Stimulated activated CD8-positive, alpha-beta memory T cell treated with anti-CD3 and anti-CD28 coated beads, Interleukin-7, amount 100 ng/mL, for 4 hours (primary cell): ENCODE results near the gene SRGAP1.

Source experiments
- DNase-seq, 2 donors: peaks; one replicate each; pipeline ENCODE4 v3.0.0-alpha.2; 2020; ENCODE audit warnings: low read depth in 2 of 2

Gene SRGAP1

DNA sequence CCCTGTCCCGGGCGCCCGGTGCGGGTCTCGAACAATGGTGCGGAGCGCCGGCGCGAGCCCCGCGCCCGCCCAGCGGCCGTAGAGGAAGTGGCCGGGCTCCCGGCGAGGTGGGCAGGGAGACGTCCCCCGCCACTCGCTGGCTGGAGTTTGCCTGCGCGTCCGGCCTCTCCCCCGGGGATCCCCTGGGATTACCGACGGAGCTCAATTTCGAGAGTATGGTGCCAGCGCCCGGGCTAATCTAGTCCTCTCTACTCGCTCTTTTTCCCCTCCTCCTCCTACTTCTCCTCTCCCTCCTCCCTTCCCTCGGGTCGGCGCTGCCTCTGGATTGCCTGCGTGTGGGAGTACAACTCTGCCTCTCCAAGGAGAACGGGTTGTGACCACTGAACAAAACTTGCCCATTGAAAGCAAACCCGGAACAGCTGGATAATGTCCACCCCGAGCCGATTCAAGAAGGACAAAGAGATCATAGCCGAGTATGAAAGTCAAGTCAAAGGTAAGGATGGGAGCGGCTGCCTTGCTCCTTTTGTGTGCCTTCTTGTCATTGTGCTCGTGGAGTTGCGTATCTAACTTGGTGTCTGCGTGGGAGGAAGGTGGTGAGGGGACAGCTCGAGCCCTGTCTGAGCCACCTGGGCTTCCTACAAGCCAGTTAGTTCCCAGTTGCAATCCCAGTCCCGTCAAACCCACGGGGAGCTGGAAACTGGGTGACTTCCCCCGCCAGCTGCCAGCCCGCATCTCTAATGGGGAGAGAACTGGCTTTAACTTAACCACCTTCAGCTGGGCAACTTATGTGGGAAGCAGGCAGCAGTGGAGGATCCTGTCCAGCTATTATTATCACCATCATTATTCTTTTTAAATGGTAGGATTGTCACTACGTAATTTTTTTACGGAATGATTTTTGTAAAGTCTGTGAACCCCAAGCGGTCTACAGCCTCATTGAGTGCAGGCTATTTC, at the start of gene SRGAP1:
SRGAP1 (plus strand) TSS at position 310 of the 951 bp plus-strand sequence; CDS start at position 427, 117 bp downstream.
- DNase-seq, result no peak

DNA sequence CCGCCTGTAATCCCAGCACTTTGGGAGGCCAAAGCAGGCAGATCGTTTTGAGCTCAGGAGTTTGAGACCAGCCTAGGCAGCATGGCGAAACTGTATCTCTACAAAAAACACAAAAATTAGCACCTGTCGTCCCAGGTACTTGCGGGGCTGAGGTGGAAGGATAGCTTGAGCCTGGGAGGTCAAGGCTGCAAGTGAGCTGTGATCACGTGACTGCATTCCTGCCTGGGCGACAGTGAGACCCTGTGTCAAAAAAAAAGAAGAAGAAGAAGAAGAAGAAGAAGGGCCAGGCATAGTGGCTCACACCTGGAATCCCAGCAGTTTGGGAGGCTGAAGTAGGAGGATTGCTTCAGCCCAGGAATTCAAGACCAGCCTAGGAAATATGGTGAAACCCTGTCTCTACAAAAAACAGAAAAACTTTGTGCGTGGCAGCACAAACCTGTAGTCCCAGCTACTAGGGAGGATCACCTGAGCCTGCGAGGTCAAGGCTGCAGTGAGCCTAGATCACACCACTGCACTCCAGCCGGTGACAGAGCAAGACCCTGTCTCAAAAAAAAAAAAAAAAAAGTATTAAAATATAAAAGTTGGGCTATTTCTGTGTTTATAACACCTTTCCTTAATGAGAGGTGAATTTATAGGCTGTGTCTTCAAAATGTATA, 49.3 kb upstream of the SRGAP1 start:
- DNase-seq, result no peak

DNA sequence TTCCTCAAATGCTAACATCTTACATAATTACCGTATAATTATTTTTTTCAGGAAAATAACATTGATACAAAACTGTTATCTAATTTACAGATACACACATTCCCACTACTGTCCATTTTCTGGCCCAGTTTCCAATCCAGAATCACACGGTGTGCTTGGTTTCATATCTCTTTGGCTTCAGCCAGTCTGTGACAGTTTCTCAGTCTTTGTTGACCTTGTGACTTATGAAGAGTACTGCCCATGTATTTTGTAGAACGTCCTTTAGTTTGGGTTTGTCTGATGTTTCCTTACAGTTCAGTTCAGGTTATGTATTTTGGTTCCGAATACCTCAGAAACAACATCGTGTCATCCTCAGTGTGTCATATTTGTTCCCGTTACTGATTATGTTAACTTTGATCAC, 48.6 kb upstream of the SRGAP1 start:
- DNase-seq, result no peak

DNA sequence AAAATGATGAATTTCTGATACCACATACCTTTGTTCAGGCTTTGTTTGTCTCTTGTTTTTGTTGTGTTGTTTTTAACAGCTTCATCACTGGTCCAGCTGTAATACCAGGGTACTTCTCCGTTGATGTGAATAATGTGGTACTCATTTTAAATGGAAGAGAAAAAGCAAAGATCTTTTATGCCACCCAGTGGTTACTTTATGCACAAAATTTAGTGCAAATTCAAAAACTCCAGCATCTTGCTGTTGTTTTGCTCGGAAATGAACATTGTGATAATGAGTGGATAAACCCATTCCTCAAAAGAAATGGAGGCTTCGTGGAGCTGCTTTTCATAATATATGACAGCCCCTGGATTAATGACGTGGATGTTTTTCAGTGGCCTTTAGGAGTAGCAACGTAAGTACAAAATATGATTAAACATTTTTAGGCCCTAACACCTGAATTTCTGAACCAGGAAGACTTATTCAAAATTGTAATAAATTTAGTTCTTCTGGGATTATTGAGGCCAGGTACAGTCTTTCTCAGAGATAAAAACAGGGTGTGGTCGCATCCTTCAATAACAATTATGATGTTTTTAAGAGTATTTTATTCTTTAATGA, 42.4 kb upstream of the SRGAP1 start:
- DNase-seq, result no peak

DNA sequence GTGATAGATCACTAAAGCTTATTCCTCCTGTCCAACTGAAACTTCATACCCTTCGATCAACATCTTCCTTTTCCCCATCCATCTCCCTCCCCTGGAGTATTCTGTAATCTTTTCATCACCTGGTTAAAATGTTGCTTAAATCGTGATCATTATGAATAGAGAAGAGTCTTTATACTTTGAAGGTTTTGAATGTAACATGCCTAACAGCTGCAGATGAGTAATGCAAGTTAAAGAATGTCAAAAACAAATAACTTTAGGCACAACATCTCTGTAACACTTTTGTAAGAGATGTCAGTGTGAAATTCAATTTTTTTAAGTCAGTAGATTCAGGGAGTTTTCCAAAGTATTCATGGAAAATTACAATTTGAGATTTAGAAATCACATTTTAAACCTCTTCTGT, 39.8 kb upstream of the SRGAP1 start:
- DNase-seq, result no peak

DNA sequence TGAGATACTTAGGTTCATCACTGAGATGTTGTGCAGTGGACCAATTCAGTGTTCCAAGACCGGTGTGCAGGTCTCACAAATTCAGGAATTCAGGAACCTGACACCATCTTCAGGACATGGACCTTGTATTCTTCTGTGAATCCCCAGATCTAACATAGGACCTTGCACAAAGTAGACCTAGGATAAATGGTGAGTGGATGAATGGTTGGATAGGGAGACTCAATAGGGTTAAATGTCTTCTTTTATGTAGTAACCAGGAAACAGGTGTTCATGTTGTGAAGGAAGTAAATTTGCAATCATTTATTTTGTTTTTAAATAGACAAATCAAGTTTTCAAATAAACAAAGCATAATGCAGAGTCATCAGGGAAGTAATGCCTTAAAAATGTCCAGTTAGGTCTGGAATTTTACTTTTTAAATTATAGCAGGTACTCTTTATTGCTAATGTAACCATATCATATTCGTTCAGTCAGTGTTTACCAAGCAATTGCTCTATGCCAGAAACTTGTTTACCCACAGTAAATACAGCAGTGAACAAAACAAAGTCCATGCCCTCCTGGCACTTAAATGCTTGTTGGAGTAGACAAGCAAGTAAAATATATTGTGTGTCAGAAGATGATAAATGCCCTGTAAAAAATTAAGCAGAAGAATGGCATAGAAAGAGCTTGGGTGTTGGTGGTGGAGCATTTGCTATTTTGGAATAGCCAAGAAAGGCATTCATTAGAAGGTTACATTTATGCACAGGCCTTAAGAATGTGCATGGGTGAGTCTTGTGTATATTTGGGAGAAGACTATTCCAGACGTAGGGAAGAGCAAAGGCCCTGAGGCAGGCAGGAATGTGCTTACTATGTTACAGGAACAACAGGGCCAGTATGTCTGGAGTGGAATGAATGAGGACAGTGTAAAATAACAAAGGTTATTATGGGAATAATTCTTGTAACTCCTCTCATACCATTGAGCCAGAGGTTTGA, 38.5 kb upstream of the SRGAP1 start:
- no peak for DNase-seq

DNA sequence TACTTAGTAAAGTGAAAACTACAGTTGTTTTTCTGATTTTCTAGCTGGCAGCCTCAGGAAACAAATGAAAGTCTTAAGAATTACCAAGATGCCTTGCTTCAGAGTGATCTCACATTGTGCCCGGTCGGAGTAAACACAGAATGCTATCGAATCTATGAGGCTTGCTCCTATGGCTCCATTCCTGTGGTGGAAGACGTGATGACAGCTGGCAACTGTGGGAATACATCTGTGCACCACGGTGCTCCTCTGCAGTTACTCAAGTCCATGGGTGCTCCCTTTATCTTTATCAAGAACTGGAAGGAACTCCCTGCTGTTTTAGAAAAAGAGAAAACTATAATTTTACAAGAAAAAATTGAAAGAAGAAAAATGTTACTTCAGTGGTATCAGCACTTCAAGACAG, 35.9 kb upstream of the SRGAP1 start:
- DNase-seq, result no peak

DNA sequence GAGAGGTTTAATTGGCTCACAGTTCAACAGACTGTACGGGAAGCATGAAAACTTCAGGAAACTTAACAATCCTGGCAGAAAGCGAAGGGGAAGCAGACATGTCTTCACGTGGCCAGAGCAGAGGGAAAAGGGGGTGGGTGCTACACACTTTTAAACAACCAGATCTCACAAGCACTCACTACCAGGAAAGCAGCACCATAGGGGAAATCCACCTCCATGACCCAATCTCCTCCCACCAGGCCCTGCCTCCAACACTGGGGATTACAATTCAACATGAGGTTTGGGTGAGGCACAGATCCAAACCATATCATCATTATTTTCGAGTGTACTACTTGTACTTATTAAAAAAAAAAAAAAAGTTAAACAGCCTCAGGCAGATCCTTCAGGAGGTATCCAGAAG, 34.9 kb upstream of the SRGAP1 start:
- no peak for DNase-seq

DNA sequence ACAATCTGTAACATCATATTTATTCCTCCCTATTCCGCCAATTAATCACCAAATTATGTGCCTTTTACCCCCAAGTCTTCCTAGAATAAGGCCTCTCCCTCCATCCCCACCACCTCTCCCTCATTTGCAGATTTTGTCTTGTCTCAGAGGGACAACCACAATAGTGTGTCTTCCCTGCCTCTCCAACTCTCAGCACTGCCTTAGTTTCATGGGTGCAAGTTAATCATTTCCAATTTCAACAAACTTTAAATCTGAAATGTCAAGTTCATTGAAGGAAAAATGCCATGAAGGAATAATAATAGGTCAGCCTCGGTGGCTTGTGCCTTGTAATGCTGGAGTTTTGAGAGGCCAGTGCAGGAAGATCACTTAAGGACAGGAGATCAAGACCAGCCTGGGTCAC, 33.2 kb upstream of the SRGAP1 start:
- DNase-seq, result no peak

DNA sequence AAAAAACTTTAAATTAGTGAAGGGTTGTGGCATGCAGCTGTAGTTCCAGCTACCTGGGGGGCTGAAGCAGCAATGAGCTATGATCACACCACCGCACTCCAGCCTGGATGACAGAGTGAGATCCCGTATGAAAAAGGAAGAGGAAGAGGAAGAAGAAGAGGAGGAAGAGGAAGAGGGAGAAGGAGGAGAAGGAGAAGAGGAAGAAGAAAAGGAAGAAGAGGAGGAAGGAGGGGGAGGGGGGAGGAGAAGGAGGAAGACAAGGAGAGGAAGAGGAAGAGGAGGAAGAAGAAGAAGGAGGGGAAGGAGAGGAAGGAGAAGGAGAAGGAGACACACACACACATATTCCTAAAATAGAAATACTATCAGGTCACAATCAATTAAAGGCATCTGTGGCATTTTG, 32.7 kb upstream of the SRGAP1 start:
- no peak for DNase-seq

DNA sequence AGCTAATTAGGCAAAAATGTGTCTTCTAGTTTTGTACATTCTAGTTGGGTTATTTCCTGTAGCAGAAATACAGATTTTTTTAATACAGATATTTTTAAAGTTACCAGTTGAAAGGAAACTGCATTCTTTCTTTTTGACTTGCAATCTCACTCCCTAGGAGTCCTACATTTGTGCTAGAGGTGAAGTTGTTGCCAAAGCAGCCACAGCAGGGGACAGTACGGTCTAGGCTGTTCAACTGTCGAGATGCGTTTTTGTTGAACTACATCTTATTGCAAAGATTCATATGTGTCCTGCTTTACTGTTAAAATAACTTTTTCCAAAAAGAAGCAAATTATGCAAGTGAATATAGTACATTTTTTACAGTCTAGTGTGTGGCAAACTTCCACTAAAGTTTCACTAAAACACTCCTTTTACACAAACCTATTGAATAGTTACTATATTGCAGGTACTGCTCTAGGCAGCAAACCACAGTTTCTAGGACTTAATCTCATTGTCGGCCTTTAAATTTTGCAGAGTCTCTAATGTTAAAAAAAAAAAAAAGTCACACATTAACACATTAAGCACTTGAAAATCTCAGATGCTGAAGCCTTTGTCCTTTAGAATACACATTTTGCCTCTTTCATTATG, 30.2 kb upstream of the SRGAP1 start:
- DNase-seq, result no peak

DNA sequence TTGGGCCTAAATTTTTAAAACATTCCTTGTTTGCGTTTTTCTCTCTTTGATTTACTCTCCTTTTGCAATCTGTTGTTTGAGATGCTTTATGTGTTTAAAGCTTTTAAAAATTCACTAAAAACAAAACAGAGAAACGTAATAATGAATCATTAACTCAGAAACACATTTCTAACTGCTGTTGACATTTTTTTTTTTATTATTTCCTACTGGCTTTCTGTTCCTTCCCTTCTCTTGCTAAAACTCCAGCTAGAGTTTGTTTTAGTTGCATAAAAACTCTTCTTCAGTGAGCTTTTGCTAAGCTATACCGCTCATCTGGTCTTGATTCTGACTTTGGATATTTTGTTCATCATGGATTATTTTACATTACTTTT, 29.0 kb upstream of the SRGAP1 start:
- DNase-seq, result no peak

DNA sequence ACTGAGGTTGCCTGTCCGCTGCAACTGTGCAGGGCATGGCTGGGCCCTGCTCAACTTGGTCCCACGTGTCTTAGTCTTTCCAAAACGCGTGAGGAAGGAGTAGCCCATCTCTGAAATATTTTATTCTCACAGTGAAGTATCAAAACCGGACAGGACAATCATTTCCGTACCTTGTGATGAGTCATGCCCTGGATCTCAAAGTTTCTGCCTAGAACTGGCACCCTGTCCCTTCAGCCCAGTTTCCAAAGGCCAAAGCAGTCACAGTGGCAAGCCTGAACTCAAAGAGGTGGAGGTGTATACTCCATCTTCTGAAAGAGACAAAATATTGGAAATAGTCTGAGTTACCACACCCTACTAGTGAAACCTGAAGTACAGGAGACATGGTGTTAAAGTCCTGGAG, 28.5 kb upstream of the SRGAP1 start:
- DNase-seq, result no peak

DNA sequence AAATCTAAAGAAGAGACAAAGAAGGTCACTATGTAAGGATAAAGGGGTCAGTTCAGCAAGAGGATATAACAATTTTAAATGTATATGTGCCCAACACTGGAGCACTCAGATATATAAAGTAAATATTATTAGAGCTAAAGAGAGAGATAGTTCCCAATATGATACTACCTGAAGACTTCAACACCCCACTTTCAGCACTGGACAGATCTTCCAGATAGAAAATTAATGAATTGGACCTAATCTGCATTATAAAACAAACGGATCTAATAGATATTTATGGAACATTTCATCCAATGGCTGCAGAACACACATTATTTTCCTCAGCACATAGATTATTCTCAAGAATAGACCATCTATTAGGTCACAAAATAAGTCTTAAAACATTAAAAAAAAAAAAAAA, 24.1 kb upstream of the SRGAP1 start:
- DNase-seq, result no peak

DNA sequence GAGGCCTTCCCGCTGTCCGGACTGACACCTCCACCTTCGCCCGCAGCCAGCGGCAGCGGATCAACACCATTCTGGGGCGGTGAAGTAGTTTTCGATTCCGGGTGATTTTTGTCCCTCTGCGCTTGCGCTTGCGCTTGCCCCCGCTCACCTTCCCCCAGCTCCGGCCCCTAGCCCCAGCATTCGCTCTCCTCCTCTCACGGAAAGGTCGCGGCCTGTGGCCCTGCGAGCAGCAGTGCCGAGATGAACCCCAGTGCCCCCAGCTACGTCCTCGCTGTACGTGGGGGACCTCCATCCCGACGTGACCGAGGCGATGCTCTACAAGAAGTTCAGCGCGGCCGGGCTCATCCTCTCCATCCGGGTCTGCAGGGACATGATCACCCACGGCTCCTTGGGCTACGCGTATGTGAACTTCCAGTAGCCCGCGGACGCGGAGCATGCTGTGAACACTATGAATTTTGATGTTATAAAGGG, 22.7 kb upstream of the SRGAP1 start:
- no peak for DNase-seq

DNA sequence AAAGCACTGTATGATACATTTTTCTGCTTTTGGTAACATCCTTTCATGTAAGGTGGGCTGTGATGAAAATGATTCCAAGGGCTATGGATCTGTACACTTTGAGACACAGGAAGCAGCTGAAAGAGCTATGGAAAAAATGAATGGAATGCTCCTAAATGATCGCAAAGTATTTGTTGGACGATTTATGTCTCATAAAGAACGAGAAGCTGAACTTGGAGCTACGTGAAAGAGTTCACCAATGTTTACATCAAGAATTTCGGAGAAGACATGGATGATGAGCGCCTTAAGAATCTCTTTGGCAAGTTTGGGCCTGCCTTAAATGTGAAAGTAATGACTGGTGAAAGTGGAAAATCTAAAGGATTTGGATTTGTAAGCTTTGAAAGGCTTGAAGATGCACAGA, 22.1 kb upstream of the SRGAP1 start:
- no peak for DNase-seq

DNA sequence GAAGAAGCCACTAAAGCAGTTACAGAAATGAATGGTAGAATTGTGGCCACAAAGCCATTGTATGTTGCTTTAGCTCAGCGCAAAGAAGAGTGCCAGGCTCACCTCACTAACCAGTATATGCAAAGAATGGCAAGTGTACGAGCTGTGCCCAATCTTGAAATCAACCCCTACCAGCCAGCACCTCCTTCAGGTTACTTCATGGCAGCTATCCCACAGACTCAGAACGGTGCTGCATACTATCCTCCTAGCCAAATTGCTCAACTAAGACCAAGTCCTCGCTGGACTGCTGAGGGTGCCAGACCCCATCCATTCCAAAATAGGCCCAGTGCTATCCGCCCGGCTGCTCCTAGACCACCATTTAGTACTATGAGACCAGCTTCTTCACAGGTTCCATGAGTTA, 21.5 kb upstream of the SRGAP1 start:
- no peak for DNase-seq

DNA sequence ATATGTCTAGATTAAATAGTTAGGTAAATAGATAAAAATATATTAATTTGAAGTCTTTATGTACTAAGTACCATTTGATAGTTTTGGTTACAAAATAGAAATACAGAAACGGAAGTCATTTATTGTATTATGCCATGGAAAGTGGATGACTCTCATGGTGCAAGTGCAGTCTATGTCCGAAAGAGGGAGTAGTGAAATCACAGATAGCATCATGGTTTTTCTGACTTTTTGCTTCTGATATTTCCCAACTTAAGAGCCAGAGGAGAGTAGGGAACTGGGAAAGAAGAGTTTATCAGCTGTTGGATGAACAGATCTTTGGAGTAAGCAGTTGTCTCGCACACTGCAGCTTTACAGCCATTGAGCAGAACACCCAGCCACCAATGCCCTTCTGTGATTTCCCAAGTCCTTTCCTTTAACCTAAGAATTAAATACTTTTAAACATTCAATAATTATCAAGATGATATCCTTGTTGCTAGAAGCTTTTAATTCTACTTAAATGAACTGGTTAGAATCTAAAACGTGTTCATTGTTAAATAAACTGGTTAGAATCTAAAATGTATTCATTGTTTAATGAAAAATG, 18.4 kb upstream of the SRGAP1 start:
- DNase-seq, result no peak

DNA sequence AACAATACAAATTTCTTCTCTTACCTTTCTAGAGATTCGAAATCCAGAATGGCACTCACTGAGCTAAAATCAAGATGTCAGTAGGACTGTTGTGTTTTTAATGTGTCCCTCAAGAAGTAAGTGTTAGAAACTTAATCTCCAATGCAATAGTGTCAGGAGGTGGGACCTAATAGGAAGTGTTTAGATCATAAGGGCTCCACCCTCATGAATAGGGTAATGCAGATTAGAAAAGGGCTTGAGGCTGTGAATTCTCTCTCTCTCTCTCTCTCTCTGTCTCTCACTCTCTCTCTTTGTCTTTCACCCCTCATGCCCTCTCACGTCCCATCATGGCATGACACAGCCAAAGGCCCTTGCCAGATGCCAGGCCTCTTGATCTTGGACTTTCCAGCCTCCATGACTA, 15.6 kb upstream of the SRGAP1 start:
- DNase-seq, result no peak

DNA sequence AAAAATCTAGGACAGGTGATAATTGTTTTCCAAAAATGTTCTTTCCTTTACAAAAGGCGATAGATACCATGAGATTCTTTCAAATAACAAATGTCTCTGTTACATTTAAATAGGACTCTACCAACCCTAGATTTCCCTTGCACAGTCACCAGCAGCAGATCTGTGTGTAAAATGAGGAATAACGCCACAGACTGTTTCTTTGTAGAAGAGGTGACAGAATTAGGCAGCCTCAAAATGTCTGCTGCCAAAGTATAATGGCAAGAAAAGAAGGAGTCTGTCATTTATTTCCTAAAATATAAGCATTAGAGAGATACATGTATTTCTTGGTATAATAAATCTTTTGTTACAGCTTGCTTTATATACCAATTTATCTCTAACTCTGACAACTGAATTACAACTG, 8.5 kb upstream of the SRGAP1 start:
- no peak for DNase-seq

DNA sequence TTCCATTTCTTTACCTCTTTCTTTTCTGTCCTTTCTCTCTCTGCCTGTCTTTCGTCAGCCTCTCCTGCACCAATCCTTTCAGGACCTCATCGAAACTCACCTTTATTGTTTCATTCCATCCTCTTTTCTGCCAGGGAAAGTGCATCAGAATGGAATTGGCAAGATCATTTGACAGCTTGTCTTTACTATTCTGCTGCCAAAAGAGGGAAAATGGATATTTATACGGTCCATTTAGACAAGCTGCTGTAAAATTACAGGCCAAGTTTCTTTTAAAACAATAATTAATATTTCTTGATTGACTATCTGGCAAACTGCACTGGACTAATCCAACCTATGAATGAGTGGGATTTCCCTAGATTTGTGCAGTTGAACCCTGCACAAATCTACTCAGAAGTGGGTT, 7.6 kb upstream of the SRGAP1 start:
- no peak for DNase-seq
